Activated CD8-positive, alpha-beta T cell treated with anti-CD3 and anti-CD28 coated beads, Interleukin-2, amount 10 ng/mL, durations not matched to agents 7 days and 5 days (primary cell): Measurements from ENCODE around the gene GARIN5A. TPM values are rescaled to one million over a fixed set of nuclear protein-coding genes. Genes with fewer than 3 reads are reported as not detected.

Source experiments
- ATAC-seq: fragments of 150-1000 bp; cut with Tn5 transposase; one replicate; pipeline ENCODE4 v1.10.0; 2021; ENCODE audit warnings: moderate library complexity
- CTCF ChIA-PET: fragments of 350-600 bp; sonication (Branson Sonifier 250); formaldehyde crosslinking; loops from one replicate; lab custom pipeline; 2021; ENCODE audit warnings: antibody characterized with exemption; lab: Charles Lee
- POLR2A ChIA-PET: fragments of 350-600 bp; sonication (Branson Sonifier 250); formaldehyde crosslinking; loops from one replicate; lab custom pipeline; 2021; ENCODE audit warnings: antibody characterized with exemption; lab: Charles Lee
- DNase-seq: peaks from one replicate; pipeline ENCODE4 v3.0.0-alpha.2; 2020
- H3K27ac Mint-ChIP-seq: one replicate; pipeline ENCODE4 v1.8.0; 2021; ENCODE audit warnings: mild to moderate bottlenecking, mixed read lengths
- H3K27me3 Mint-ChIP-seq: one replicate; pipeline ENCODE4 v1.8.0; 2021; ENCODE audit warnings: low read depth, mixed read lengths
- H3K36me3 Mint-ChIP-seq: one replicate; pipeline ENCODE4 v1.8.0; 2021; ENCODE audit warnings: low read depth, mixed read lengths
- H3K4me1 Mint-ChIP-seq: one replicate; pipeline ENCODE4 v1.8.0; 2021; ENCODE audit warnings: low read depth, mixed read lengths
- H3K4me3 Mint-ChIP-seq: one replicate; pipeline ENCODE4 v1.8.0; 2021; ENCODE audit warnings: mild to moderate bottlenecking, mixed read lengths
- H3K9me3 Mint-ChIP-seq: one replicate; pipeline ENCODE4 v1.8.0; 2022; ENCODE audit warnings: mixed read lengths; ENCODE audit not compliant: insufficient read depth
- total RNA-seq, 2 experiments: library from RNA; stranded (reverse); gene quantifications; one replicate each; pipeline ENCODE4 v1.2.3, GENCODE V29; 2021

Gene GARIN5A
- total RNA-seq, 2 experiments from 2014 or later: 0.29 TPM; not detected in 1

DNA sequence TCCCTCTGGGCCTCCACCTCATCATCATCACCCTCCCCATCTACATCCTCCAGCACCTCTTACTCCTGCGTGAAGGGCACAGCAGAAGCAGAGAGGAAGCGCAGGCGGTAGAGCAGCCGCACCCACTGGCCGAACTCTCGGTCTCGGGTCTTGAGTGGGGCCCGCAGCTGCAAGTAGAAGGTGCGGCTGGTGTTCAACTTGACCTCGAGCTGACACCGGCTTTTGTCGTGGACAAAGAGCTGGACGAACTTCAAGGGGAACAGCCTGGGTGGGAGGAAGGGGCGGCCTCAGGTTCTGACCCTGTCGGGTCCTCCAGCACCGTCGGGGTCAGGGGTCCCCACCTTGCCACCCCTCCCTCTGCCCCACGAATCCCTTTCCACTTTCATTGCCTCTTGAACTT lies 9.1 kb downstream of the GARIN5A start:
- Mint-ChIP-seq H3K27ac (no peak overlapping the region), H3K27me3 (no peaks in the 10 kb centered on the region), H3K9me3 (no peaks in the 10 kb centered on the region), H3K4me3 (no peak overlapping the region), H3K36me3 (no peaks in the 10 kb centered on the region), H3K4me1 (no peaks in the 10 kb centered on the region)
- DNase-seq: no peak
- ChIA-PET CTCF (no interaction called here), POLR2A (no interaction called here)
- no peak for ATAC-seq

DNA sequence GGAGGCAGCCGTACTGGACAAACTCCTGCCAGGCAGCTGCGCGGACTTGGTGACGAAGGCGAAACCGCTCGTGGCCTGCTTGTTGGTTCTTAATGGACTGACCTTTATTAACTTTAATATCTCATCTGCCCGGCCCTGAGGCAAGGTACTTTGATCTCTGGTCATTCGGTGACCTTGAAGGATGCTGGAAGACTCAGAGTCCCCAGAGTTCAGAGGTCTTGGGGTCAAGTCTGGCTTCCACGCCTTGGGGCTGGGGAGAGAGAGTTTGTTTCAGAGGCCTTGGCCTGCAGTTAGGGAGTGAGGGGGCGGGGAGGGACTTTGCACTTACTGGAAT lies 10.0 kb downstream of the GARIN5A start:
- no peak overlapping the region for H3K4me3 Mint-ChIP-seq
- CTCF ChIA-PET: no interaction called here

DNA sequence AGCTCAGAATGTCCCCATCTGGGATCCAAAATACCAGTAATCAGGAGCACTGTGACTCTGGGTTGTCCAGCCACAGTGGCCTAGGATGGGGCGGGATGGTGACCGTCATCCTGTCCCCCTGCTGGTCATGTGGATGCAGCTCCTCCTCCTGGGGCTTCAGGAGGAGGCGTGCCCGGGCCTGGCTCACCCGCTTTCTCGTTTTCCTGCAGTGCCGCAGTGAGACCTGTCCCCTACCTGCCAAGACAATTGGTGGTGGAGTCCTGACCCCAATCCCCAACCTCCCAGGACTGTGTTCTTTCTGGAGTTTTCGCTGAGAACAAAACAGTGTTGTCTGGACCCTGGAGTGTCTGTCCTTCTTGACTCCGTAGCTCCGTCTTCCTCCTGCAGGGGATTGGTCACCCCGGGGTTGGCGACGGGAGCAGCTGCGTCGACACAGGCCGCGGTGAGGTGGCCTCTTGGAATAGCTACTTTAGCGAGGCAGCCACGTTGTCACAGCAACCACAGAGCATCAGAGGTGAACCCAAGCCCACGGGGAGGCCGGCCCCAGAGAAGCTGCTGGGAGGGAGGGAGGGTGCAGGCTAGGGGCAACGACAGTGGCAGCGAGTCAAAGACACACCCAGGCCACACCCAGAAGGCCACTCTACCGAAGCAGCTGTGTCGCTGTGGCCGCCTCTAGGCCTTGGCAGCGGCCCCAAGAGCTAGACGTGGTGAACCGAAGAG lies 10.5 kb downstream of the GARIN5A start:
- ChIA-PET CTCF (interaction anchor here (1.1 kb wide), 1 partner anchor 109 kb away, joined by 5 read pairs; no protein-coding TSS in a partner anchor), POLR2A (no interaction called here)
- no peaks in the 10 kb centered on the region for H3K9me3 Mint-ChIP-seq
- no peak for DNase-seq
- H3K4me3 Mint-ChIP-seq: no peak overlapping the region
- no peaks in the 10 kb centered on the region for H3K27me3 Mint-ChIP-seq
- H3K36me3 Mint-ChIP-seq: no peaks in the 10 kb centered on the region
- ATAC-seq: no peak
- H3K4me1 Mint-ChIP-seq: peaks cover 3% of the 10 kb centered on the region
- H3K27ac Mint-ChIP-seq: no peak overlapping the region

More for the DNA sequence above, 10.0 kb downstream of the GARIN5A start:
- Mint-ChIP-seq H3K36me3 (no peaks in the 10 kb centered on the region), H3K27ac (no peak overlapping the region), H3K27me3 (no peaks in the 10 kb centered on the region), H3K9me3 (no peaks in the 10 kb centered on the region), H3K4me1 (no peaks in the 10 kb centered on the region)
- DNase-seq (no peak), ATAC-seq (no peak)
- POLR2A ChIA-PET: no interaction called here

DNA sequence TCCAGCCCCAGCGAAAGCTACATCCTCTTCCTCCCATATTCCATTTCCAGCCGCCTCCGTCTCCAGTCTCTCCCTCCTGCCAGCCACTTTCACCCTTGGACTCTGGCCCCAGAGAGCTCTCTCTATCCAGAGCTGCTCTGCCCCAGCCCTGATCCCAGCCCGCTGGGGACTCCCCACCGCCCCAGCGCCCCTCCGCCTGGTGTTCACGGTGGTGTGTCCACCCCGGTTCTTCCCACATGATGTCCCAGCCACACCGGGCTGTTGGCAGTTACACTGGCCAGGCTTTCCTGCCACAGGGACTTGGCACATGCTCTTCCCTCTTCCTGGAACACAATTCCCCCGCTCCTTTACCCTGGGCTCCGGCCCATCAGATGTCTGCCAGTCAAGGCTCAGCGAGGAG lies 11.6 kb downstream of the GARIN5A start:
- Mint-ChIP-seq H3K9me3 (no peaks in the 10 kb centered on the region), H3K27ac (no peak overlapping the region)
- CTCF ChIA-PET: no interaction called here

DNA sequence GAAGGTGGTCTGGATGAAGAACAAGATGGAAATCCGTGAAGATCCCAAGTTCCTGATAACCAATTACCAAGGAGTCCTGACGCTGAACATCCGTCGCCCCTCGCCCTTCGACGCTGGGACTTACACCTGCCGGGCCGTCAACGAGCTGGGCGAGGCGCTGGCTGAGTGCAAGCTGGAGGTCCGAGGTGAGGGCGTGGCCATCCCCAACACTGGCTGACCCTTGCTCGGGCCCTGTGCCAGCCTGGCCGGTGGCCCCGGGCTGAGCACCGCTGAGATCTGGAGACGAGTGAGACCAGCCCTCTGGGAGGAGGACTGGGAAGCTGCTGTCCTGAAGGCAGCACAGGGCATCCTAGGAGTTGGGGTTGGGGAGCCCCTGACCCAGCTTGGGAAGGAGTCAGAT lies 12.3 kb downstream of the GARIN5A start:
- Mint-ChIP-seq H3K4me1 (peaks cover 10% of the 10 kb centered on the region), H3K27me3 (no peaks in the 10 kb centered on the region), H3K36me3 (no peaks in the 10 kb centered on the region), H3K9me3 (no peaks in the 10 kb centered on the region), H3K27ac (no peak overlapping the region), H3K4me3 (no peak overlapping the region)
- ATAC-seq (no peak), DNase-seq (no peak)
- ChIA-PET POLR2A (no interaction called here), CTCF (no interaction called here)

More for the DNA sequence above, 11.6 kb downstream of the GARIN5A start:
- Mint-ChIP-seq H3K4me3 (no peak overlapping the region), H3K27me3 (no peaks in the 10 kb centered on the region), H3K4me1 (peaks cover 9% of the 10 kb centered on the region), H3K36me3 (no peaks in the 10 kb centered on the region)
- POLR2A ChIA-PET: no interaction called here
- ATAC-seq (no peak), DNase-seq (no peak)

DNA sequence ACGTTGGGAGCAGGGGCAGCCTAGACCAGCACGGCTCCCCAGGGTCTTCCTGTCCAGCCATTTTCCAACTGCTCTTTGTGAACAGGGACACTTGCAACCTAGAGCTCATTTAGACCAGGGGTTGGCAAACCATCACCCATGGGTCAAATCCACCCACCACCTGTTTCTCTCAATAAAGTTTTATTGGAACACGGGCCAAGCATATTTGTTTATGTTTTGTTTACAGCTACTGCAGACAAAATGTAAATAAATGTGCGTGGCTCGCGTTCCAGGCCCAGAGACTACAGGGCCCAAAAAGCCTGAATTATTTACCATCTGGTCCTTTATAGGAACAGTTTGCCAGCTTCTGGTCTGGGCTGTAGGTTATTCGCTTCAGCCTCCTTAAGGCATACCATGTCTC lies 13.7 kb downstream of the GARIN5A start:
- H3K4me1 Mint-ChIP-seq: peaks cover 10% of the 10 kb centered on the region
- H3K27me3 Mint-ChIP-seq: peaks cover 5% of the 10 kb centered on the region
- ATAC-seq: no peak
- no peaks in the 10 kb centered on the region for H3K36me3 Mint-ChIP-seq
- H3K27ac Mint-ChIP-seq: no peak overlapping the region
- POLR2A ChIA-PET: no interaction called here
- no peaks in the 10 kb centered on the region for H3K9me3 Mint-ChIP-seq
- no peak overlapping the region for H3K4me3 Mint-ChIP-seq
- DNase-seq: no peak
- CTCF ChIA-PET: interaction anchor here (1.2 to 3.6 kb wide), 3 partner anchors 11 to 106 kb away, joined by 4 to 35 read pairs (median 6); no protein-coding TSS in a partner anchor

DNA sequence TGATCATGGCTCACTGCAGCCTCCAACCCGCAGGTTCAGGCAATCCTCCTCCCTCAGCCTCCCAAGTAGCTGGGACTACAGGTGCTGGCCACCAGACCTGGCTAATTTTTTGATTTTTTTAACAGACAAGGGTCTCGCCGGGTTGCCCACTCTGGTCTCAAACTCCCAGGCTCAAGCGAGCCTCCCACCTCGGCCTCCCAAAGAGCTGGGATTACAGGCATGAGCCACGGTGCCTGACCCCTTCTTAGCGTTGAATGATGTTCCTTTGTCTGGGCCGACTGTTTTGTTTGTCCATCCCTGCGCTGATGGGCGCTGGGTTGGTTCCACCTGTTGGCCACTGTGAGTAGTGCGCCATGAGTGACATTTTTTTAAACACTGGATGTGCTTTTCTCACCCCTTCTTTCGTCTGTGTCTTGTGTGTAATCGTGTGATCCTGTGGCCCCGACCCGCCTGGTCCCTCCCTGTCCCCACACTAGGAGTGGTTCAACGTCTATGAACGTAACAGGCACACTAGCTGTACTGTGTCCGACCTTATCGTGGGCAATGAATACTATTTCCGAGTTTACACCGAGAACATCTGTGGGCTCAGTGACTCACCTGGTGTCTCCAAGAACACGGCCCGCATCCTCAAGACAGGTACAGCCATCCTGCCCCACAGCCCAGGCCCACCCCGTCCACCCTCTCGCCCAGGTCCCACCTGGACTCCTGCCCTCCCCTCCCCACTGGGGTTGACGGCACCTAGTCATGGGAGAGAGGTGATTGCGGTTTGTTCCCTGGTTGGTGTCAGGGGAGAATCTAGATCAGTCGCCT lies 15.4 kb downstream of the GARIN5A start:
- no peaks in the 10 kb centered on the region for H3K36me3 Mint-ChIP-seq
- DNase-seq (peak; percentile 76), ATAC-seq (peak; percentile 84)
- peaks cover 9% of the 10 kb centered on the region for H3K27me3 Mint-ChIP-seq
- POLR2A ChIA-PET: no interaction called here
- H3K4me3 Mint-ChIP-seq: no peak overlapping the region
- no peaks in the 10 kb centered on the region for H3K9me3 Mint-ChIP-seq
- peaks cover 10% of the 10 kb centered on the region for H3K4me1 Mint-ChIP-seq
- CTCF ChIA-PET: interaction anchor here (0.5 to 3.6 kb wide), 18 partner anchors 11 to 219 kb away, joined by 3 to 35 read pairs (median 4); partner anchors contain the start of gene POLD1
- no peak overlapping the region for H3K27ac Mint-ChIP-seq

DNA sequence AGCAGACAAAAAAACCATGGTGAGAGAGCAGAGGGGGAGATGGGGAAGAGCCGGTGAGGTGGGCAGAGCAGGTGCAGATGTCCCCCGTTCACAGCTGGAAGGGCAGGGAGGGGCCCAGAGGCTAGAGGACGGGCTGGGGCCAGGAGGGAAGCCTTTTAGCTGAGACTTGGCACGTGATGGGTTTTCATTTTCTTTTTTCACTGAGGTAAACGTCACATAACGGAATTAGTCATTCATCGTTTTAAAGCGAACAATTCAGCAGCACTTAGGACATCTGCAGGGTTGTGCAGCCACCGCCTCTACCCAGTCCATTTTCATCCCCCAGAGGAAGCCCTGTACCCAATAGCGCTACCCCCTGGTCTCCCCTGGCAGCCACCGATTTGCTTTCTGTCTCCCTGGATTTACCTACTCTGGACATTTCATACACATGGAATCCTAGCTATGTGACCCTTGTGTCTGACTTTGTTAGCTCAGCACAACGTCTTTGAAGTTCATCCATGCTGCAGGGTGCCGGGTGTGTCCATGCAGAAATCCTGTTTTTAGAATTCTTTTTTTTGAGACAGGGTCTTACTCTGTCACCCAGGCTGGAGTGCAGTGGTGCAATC lies 16.4 kb downstream of the GARIN5A start:
- H3K4me3 Mint-ChIP-seq: no peak overlapping the region
- peaks cover 10% of the 10 kb centered on the region for H3K4me1 Mint-ChIP-seq
- no peaks in the 10 kb centered on the region for H3K9me3 Mint-ChIP-seq
- no peaks in the 10 kb centered on the region for H3K36me3 Mint-ChIP-seq
- peaks cover 9% of the 10 kb centered on the region for H3K27me3 Mint-ChIP-seq
- peak; percentile 25 for ATAC-seq
- peak overlapping the region; percentile 23 for H3K27ac Mint-ChIP-seq
- ChIA-PET POLR2A (no interaction called here), CTCF (interaction anchor here (0.5 to 3.6 kb wide), 16 partner anchors 10 to 220 kb away, joined by 3 to 35 read pairs (median 4); partner anchors contain the start of gene POLD1)
- DNase-seq: no peak

DNA sequence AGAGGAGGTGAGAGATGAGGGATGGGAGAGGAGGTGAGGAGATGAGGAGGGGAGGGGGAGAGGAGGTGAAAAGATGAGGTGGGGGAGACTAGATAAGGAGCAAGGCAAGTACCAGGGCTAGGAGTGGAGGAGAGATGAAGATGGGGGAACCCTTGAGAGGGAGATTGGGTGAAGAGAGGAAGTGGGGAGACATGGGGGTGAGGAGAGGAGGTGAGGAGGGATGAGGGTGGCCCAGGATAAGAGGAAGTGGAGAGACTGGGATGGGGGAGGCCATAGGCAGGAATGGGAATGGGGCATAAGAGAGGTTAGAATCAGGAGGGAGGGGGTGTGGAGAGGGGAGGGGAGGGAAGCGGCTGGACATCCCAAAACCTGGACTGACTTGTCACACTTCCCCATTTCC lies 17.0 kb downstream of the GARIN5A start:
- no peaks in the 10 kb centered on the region for H3K9me3 Mint-ChIP-seq
- H3K27ac Mint-ChIP-seq: no peak overlapping the region
- H3K4me3 Mint-ChIP-seq: no peak overlapping the region
- H3K36me3 Mint-ChIP-seq: no peaks in the 10 kb centered on the region
- ATAC-seq (no peak), DNase-seq (no peak)
- ChIA-PET CTCF (interaction anchor here (1.4 to 3.6 kb wide), 3 partner anchors 90 to 97 kb away, joined by 3 to 35 read pairs (median 9); no protein-coding TSS in a partner anchor), POLR2A (no interaction called here)
- peaks cover 9% of the 10 kb centered on the region for H3K27me3 Mint-ChIP-seq
- peaks cover 10% of the 10 kb centered on the region for H3K4me1 Mint-ChIP-seq

DNA sequence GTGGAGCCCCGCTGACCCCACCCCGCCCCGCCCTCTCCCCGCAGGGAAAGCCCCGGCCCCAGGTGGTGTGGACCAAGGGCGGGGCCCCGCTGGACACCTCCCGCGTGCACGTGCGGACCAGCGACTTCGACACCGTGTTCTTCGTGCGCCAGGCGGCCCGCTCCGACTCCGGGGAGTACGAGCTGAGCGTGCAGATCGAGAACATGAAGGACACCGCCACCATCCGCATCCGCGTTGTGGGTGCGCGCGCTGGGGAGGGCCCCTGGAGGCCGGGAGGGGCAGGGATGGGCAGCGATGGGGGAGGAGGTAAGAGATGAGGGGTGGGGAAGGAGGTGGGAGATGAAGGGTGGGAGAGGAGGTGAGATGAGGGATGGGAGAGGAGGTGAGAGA lies 17.6 kb downstream of the GARIN5A start:
- Mint-ChIP-seq H3K36me3 (no peaks in the 10 kb centered on the region), H3K4me1 (peaks cover 10% of the 10 kb centered on the region), H3K27me3 (peaks cover 9% of the 10 kb centered on the region), H3K9me3 (no peaks in the 10 kb centered on the region), H3K4me3 (no peak overlapping the region), H3K27ac (no peak overlapping the region)
- ChIA-PET POLR2A (no interaction called here), CTCF (no interaction called here)
- no peak for ATAC-seq
- DNase-seq: no peak

DNA sequence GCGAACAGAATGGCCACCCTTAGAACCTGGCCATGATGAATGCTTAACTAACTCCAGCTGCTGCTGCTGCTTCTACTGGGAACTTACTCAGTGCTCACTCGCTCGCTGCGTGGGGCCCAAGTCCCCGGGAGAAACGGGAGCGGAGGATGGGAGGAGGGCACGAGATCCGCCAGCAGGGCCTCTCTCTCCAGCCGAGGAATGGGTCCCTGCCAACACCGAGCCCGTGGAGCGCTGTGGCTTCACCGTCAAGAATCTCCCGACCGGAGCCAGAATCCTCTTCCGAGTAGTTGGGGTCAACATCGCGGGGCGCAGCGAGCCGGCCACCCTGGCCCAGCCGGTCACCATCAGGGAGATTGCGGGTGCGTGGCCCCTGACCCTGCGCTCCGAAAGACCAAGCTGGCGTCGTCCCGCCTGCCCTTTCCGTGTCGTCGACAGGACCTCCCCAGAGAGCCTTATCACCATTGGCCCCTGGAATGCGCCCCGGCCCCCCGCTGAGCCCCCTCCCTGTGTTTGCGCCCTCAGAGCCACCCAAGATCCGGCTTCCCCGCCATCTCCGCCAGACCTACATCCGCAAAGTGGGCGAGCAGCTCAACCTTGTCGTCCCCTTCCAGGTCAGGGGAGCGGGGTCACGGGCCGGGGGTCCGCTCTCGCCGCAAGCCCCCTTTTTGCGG lies 18.1 kb downstream of the GARIN5A start:
- DNase-seq (no peak), ATAC-seq (no peak)
- Mint-ChIP-seq H3K4me1 (peaks cover 10% of the 10 kb centered on the region), H3K9me3 (no peaks in the 10 kb centered on the region), H3K36me3 (no peaks in the 10 kb centered on the region), H3K4me3 (no peak overlapping the region), H3K27me3 (peaks cover 9% of the 10 kb centered on the region), H3K27ac (no peak overlapping the region)
- POLR2A ChIA-PET: no interaction called here
- CTCF ChIA-PET: interaction anchor here (1.2 kb wide), 1 partner anchor 101 kb away, joined by 4 read pairs; no protein-coding TSS in a partner anchor
